ENCODE data around the gene CAMSAP2. TPM values are rescaled to one million over a fixed set of nuclear protein-coding genes. Genes with fewer than 3 reads are reported as not detected.
A peak's percentile ranks its signal among the peaks of the same experiment; 100 is the strongest.

CAMSAP2 gene
- total RNA-seq, 1 donor = 50.3 TPM

DNA sequence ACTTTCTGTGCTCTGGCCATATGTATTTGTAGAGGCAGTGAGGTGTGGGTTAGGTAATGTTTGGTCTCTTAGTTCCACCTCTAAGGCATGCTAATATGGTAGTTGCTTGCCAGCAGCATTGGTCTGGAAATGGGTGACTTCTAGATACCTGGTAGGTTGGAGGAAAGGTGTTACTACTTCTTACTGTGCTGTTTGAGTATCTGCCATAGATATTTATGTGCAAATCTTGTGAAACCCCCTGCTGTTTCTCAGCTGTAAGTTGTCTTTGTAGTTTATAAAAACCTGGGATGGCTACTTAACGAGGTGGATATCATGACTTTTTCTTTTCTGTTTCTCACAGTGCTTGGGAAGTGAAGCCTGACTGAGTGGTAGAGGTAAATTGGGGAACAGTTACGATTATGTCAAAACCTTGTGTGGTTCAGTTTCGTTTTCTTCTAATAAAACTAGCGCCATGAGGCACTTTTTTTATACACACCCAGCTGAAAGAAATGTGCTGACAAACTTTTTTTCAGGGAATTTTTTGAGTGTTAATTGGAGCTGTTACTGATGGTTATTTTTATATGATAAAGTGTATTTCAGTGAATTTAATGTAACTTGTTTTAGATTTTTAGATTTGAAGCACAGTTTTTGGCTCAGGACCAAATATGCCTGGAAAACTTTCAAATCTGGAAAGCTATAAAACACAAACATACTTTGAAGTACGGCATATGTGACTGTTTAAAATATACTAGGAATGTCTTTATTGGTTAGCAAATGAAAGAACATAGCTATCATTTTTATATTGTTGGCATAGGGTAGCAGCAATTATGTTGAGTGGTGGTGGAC is 42.1 kb downstream of the CAMSAP2 start:
- no peaks in the 10 kb centered on the region for H3K9me3 ChIP-seq (ENCODE audit: low read depth, low read length)
- peaks cover 90% of the 10 kb centered on the region for H3K79me2 ChIP-seq (ENCODE audit: insufficient read depth, low read length)
- DNase-seq (ENCODE audit: insufficient read length, low spot score, missing footprints) = no peak
- peaks cover 16% of the 10 kb centered on the region for H3K36me3 ChIP-seq (ENCODE audit: insufficient read depth, low read length)
- H2AFZ ChIP-seq (ENCODE audit: low read length) = no peak overlapping the region
- peak overlapping the region; percentile 59 for H3K27ac ChIP-seq (ENCODE audit: low read depth, low read length)
- H3K4me2 ChIP-seq (ENCODE audit: insufficient read depth, low read length) = peak overlapping the region; percentile 86
- TF ChIP-seq, protein P1, sequence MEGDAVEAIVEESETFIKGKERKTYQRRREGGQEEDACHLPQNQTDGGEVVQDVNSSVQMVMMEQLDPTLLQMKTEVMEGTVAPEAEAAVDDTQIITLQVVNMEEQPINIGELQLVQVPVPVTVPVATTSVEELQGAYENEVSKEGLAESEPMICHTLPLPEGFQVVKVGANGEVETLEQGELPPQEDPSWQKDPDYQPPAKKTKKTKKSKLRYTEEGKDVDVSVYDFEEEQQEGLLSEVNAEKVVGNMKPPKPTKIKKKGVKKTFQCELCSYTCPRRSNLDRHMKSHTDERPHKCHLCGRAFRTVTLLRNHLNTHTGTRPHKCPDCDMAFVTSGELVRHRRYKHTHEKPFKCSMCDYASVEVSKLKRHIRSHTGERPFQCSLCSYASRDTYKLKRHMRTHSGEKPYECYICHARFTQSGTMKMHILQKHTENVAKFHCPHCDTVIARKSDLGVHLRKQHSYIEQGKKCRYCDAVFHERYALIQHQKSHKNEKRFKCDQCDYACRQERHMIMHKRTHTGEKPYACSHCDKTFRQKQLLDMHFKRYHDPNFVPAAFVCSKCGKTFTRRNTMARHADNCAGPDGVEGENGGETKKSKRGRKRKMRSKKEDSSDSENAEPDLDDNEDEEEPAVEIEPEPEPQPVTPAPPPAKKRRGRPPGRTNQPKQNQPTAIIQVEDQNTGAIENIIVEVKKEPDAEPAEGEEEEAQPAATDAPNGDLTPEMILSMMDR (IDR thresholded peaks at IDR 0.05; ENCODE audit: extremely low read depth, low read depth, low read length) = no peak
- H3K4me3 ChIP-seq (ENCODE audit: insufficient read depth, low read length) = peak overlapping the region; percentile 60
- peaks cover 33% of the 10 kb centered on the region for H3K4me1 ChIP-seq (ENCODE audit: insufficient read depth, low read length)
- H3K27me3 ChIP-seq (ENCODE audit: insufficient read depth, low read length) = no peaks in the 10 kb centered on the region
- H4K20me1 ChIP-seq (ENCODE audit: insufficient read depth, low read length) = peaks cover 18% of the 10 kb centered on the region

DNA sequence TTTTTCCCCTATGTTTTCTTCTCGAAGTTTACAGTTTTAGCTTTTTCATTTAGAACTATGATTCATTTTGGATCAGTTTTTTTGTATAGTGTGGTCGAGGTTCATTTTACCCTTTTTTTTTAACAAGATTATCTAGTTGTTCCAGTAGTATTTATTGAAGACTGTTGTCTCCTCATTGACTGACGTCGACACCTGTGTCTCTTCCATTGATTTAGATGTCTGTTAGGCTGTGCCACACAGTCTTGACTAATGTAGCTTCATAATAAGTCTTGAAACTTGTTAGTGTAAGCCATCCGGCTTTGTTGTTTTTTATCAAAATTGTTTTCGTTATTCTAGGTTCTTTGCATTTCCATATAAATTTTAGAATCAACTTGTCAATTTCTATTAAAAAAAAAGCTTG is 45.2 kb downstream of the CAMSAP2 start:
- Histone ChIP-seq H3K4me1 (ENCODE audit: insufficient read depth, low read length) (peaks cover 21% of the 10 kb centered on the region), H3K36me3 (ENCODE audit: insufficient read depth, low read length) (peaks cover 24% of the 10 kb centered on the region), H3K4me3 (ENCODE audit: insufficient read depth, low read length) (no peak overlapping the region), H3K27ac (ENCODE audit: low read depth, low read length) (no peak overlapping the region), H4K20me1 (ENCODE audit: insufficient read depth, low read length) (peaks cover 22% of the 10 kb centered on the region), H3K9me3 (ENCODE audit: low read depth, low read length) (no peaks in the 10 kb centered on the region), H3K79me2 (ENCODE audit: insufficient read depth, low read length) (peaks cover 95% of the 10 kb centered on the region), H3K4me2 (ENCODE audit: insufficient read depth, low read length) (no peak overlapping the region), H2AFZ (ENCODE audit: low read length) (no peak overlapping the region), H3K27me3 (ENCODE audit: insufficient read depth, low read length) (no peaks in the 10 kb centered on the region)
- DNase-seq (ENCODE audit: insufficient read length, low spot score, missing footprints) = no peak
- TF ChIP-seq, protein P1 (IDR thresholded peaks at IDR 0.05; ENCODE audit: extremely low read depth, low read depth, low read length) = no peak

DNA sequence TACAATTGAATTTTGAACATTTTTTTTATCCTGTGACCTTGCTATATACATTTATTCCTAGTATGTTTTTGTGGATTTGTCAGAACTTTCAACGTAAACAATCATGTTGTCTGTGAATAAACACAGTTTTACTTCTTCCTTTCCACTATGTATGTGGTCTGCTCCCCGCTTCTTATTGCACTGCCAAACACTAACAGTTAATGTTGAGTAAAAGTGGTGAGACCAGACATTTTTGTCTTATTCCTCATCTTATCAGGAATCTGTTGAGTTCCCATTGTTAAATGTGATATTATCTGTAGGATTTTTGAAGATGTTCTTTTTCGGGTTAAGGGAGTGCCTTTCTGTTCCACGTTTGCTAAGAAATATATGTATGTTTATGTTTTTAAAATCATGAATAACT is 45.9 kb downstream of the CAMSAP2 start:
- Histone ChIP-seq H3K79me2 (ENCODE audit: insufficient read depth, low read length) (peaks cover 95% of the 10 kb centered on the region), H2AFZ (ENCODE audit: low read length) (no peak overlapping the region), H3K4me3 (ENCODE audit: insufficient read depth, low read length) (no peak overlapping the region), H3K4me1 (ENCODE audit: insufficient read depth, low read length) (peaks cover 21% of the 10 kb centered on the region), H3K27me3 (ENCODE audit: insufficient read depth, low read length) (no peaks in the 10 kb centered on the region), H3K9me3 (ENCODE audit: low read depth, low read length) (no peaks in the 10 kb centered on the region), H3K27ac (ENCODE audit: low read depth, low read length) (no peak overlapping the region), H4K20me1 (ENCODE audit: insufficient read depth, low read length) (peaks cover 18% of the 10 kb centered on the region), H3K36me3 (ENCODE audit: insufficient read depth, low read length) (peaks cover 24% of the 10 kb centered on the region), H3K4me2 (ENCODE audit: insufficient read depth, low read length) (no peak overlapping the region)
- TF ChIP-seq, protein P1 (IDR thresholded peaks at IDR 0.05; ENCODE audit: extremely low read depth, low read depth, low read length) = no peak
- DNase-seq (ENCODE audit: insufficient read length, low spot score, missing footprints) = no peak

DNA sequence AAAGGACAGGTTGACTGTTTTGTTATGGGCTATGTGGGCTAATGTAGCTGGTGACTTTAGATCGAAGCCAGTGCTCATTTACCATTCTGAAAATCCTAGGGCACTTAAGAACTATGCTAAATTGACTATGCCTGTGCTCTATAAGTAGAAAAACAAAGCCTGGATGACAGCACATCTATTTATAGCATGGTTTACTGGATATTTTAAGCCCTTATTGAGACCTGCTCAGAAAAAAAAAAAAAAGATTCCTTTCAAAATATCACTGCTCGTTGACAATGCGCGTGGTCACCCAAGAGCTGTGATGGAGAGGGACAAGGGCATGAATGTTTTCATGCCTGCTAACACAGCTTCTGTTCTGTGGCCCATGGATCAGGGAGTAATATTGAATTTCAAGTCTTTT is 48.1 kb downstream of the CAMSAP2 start:
- no peaks in the 10 kb centered on the region for H3K27me3 ChIP-seq (ENCODE audit: insufficient read depth, low read length)
- H3K79me2 ChIP-seq (ENCODE audit: insufficient read depth, low read length) = peaks cover 95% of the 10 kb centered on the region
- H3K4me1 ChIP-seq (ENCODE audit: insufficient read depth, low read length) = peaks cover 5% of the 10 kb centered on the region
- H3K27ac ChIP-seq (ENCODE audit: low read depth, low read length) = no peak overlapping the region
- no peak overlapping the region for H3K4me3 ChIP-seq (ENCODE audit: insufficient read depth, low read length)
- TF ChIP-seq, protein P1 (IDR thresholded peaks at IDR 0.05; ENCODE audit: extremely low read depth, low read depth, low read length) = no peak
- no peak overlapping the region for H3K4me2 ChIP-seq (ENCODE audit: insufficient read depth, low read length)
- no peak for DNase-seq (ENCODE audit: insufficient read length, low spot score, missing footprints)
- peaks cover 21% of the 10 kb centered on the region for H3K36me3 ChIP-seq (ENCODE audit: insufficient read depth, low read length)
- no peak overlapping the region for H2AFZ ChIP-seq (ENCODE audit: low read length)
- H3K9me3 ChIP-seq (ENCODE audit: low read depth, low read length) = no peaks in the 10 kb centered on the region
- H4K20me1 ChIP-seq (ENCODE audit: insufficient read depth, low read length) = peaks cover 16% of the 10 kb centered on the region

All from osteoblast (primary cell).